ENCODE results near the gene PLA2R1. TPM values are rescaled to one million over a fixed set of nuclear protein-coding genes. Genes with fewer than 3 reads are reported as not detected.

The PLA2R1 gene
- total RNA-seq, 1 experiment from 2014 or later = 8.4 TPM

DNA sequence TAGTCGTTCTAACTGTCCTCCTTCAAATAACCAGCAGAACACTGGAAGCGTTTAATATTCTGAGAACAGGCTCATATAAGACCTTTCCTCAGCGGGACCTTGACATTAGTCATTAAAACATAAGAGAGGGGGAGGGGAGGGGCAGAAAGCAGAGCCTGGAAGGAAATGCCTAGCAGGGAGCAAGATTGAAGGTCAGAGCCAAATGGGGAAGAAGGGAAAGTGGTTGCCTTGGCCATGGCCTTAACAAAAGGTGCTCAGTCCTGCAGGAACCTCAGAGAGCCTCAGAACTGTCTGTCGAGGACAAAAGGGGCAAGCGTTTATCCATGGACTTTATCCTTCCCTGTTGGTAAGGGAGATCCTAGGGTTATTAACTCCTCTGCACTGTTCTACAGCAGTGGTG, 856 bp upstream of the PLA2R1 start:
- POLR2A ChIA-PET = interaction anchor here (1.0 to 1.6 kb wide), 6 partner anchors 8 to 46 kb away, joined by 3 to 7 read pairs (median 5); no protein-coding TSS in a partner anchor
- CTCF ChIA-PET = no interaction called here
- peaks cover 18% of the 10 kb centered on the region for H3K4me1 Mint-ChIP-seq (ENCODE audit: insufficient read depth, unreplicated experiment)
- H3K36me3 Mint-ChIP-seq (ENCODE audit: insufficient read depth, unreplicated experiment) = no peaks in the 10 kb centered on the region
- H3K27ac Mint-ChIP-seq (ENCODE audit: low read depth, unreplicated experiment) = peak overlapping the region; percentile 78
- peak overlapping the region; percentile 82 for H3K4me3 Mint-ChIP-seq (ENCODE audit: unreplicated experiment)
- no peaks in the 10 kb centered on the region for H3K9me3 Mint-ChIP-seq (ENCODE audit: unreplicated experiment)
- TF ChIP-seq, protein P1, sequence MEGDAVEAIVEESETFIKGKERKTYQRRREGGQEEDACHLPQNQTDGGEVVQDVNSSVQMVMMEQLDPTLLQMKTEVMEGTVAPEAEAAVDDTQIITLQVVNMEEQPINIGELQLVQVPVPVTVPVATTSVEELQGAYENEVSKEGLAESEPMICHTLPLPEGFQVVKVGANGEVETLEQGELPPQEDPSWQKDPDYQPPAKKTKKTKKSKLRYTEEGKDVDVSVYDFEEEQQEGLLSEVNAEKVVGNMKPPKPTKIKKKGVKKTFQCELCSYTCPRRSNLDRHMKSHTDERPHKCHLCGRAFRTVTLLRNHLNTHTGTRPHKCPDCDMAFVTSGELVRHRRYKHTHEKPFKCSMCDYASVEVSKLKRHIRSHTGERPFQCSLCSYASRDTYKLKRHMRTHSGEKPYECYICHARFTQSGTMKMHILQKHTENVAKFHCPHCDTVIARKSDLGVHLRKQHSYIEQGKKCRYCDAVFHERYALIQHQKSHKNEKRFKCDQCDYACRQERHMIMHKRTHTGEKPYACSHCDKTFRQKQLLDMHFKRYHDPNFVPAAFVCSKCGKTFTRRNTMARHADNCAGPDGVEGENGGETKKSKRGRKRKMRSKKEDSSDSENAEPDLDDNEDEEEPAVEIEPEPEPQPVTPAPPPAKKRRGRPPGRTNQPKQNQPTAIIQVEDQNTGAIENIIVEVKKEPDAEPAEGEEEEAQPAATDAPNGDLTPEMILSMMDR (IDR thresholded peaks at IDR 0.05; ENCODE audit: unreplicated experiment) = no peak
- DNase-seq (ENCODE audit: unreplicated experiment) = no peak
- no peaks in the 10 kb centered on the region for H3K27me3 Mint-ChIP-seq (ENCODE audit: insufficient read depth, unreplicated experiment)
- intact Hi-C loops (cut with micrococcal nuclease) = no loop called here
- no TSS peak for BruUV-seq (replicated peaks)

GRCh38 chr2:160061944-160062291, 497 bp downstream of the PLA2R1 start:
- no peaks in the 10 kb centered on the region for H3K36me3 Mint-ChIP-seq (ENCODE audit: insufficient read depth, unreplicated experiment)
- H3K4me1 Mint-ChIP-seq (ENCODE audit: insufficient read depth, unreplicated experiment) = peaks cover 23% of the 10 kb centered on the region
- H3K27ac Mint-ChIP-seq (ENCODE audit: low read depth, unreplicated experiment) = peak overlapping the region; percentile 78
- intact Hi-C loops (cut with micrococcal nuclease) = no loop called here
- CTCF ChIA-PET = no interaction called here
- no TSS peak for BruUV-seq (replicated peaks)
- no peaks in the 10 kb centered on the region for H3K9me3 Mint-ChIP-seq (ENCODE audit: unreplicated experiment)
- POLR2A ChIA-PET = interaction anchor here (0.6 to 1.6 kb wide), 7 partner anchors 9 to 325 kb away, joined by 3 to 7 read pairs (median 3); no protein-coding TSS in a partner anchor
- H3K4me3 Mint-ChIP-seq (ENCODE audit: unreplicated experiment) = peak overlapping the region; percentile 82
- TF ChIP-seq, protein P1 (IDR thresholded peaks at IDR 0.05; ENCODE audit: unreplicated experiment) = no peak
- no peak for DNase-seq (ENCODE audit: unreplicated experiment)
- H3K27me3 Mint-ChIP-seq (ENCODE audit: insufficient read depth, unreplicated experiment) = no peaks in the 10 kb centered on the region

GRCh38 chr2:160061533-160061932, 882 bp downstream of the PLA2R1 start:
- POLR2A ChIA-PET = interaction anchor here (0.6 to 1.5 kb wide), 5 partner anchors 9 to 325 kb away, joined by 3 to 7 read pairs (median 3); no protein-coding TSS in a partner anchor
- TF ChIP-seq, protein P1 (IDR thresholded peaks at IDR 0.05; ENCODE audit: unreplicated experiment) = no peak
- DNase-seq (ENCODE audit: unreplicated experiment) = no peak
- Mint-ChIP-seq H3K36me3 (ENCODE audit: insufficient read depth, unreplicated experiment) (no peaks in the 10 kb centered on the region), H3K4me3 (ENCODE audit: unreplicated experiment) (peak overlapping the region; percentile 82), H3K4me1 (ENCODE audit: insufficient read depth, unreplicated experiment) (peaks cover 27% of the 10 kb centered on the region), H3K27ac (ENCODE audit: low read depth, unreplicated experiment) (no peak overlapping the region), H3K27me3 (ENCODE audit: insufficient read depth, unreplicated experiment) (no peaks in the 10 kb centered on the region), H3K9me3 (ENCODE audit: unreplicated experiment) (no peaks in the 10 kb centered on the region)
- CTCF ChIA-PET = no interaction called here
- BruUV-seq (replicated peaks) = no TSS peak
- intact Hi-C loops (cut with micrococcal nuclease) = no loop called here

GRCh38 chr2:160060297-160060696, 2.1 kb downstream of the PLA2R1 start:
- ChIA-PET CTCF (no interaction called here), POLR2A (no interaction called here)
- no peaks in the 10 kb centered on the region for H3K9me3 Mint-ChIP-seq (ENCODE audit: unreplicated experiment)
- no peak overlapping the region for H3K27ac Mint-ChIP-seq (ENCODE audit: low read depth, unreplicated experiment)
- no peaks in the 10 kb centered on the region for H3K27me3 Mint-ChIP-seq (ENCODE audit: insufficient read depth, unreplicated experiment)
- no peaks in the 10 kb centered on the region for H3K36me3 Mint-ChIP-seq (ENCODE audit: insufficient read depth, unreplicated experiment)
- H3K4me3 Mint-ChIP-seq (ENCODE audit: unreplicated experiment) = peak overlapping the region; percentile 82
- H3K4me1 Mint-ChIP-seq (ENCODE audit: insufficient read depth, unreplicated experiment) = peaks cover 28% of the 10 kb centered on the region
- intact Hi-C loops (cut with micrococcal nuclease) = no loop called here
- no peak for DNase-seq (ENCODE audit: unreplicated experiment)
- TF ChIP-seq, protein P1 (IDR thresholded peaks at IDR 0.05; ENCODE audit: unreplicated experiment) = no peak
- BruUV-seq (replicated peaks) = no TSS peak

All from MCF 10A (cell line).